GM23338 (cell line): ENCODE measurements around the gene YES1. TPM values are rescaled to one million over a fixed set of nuclear protein-coding genes. Genes with fewer than 3 reads are reported as not detected.

Experiments used
- ATAC-seq: fragments of 200-7000 bp; cut with Tn5 transposase; 3 replicates; pipeline ENCODE4 v1.9.1; 2020
- DNase-seq: peaks from one replicate; pipeline ENCODE4 v3.0.0-alpha.2; 2015; ENCODE audit warnings: low spot score
- H2AFZ ChIP-seq: fragments of 200-600 bp; sonication (generic); 2 replicates; pipeline ENCODE4 v1.8.0; 2016; ENCODE audit warnings: antibody characterized with exemption, mild to moderate bottlenecking, moderate library complexity
- H3F3A ChIP-seq: fragments of 200-600 bp; sonication (generic); replicated peaks from 2 replicates; pipeline ENCODE4 v1.8.0; 2017; ENCODE audit warnings: antibody characterized with exemption, mixed run types, low read depth
- H3K27ac ChIP-seq: fragments of 200-600 bp; sonication (generic); 2 replicates; pipeline ENCODE4 v1.6.1; 2016; ENCODE audit warnings: low read depth
- H3K27me3 ChIP-seq: fragments of 200-600 bp; sonication (generic); 2 replicates; pipeline ENCODE4 v1.8.0; 2016; ENCODE audit warnings: mild to moderate bottlenecking, mixed run types, moderate library complexity; ENCODE audit not compliant: insufficient read depth
- H3K36me3 ChIP-seq: fragments of 200-600 bp; sonication (generic); 2 replicates; pipeline ENCODE4 v1.8.0; 2016; ENCODE audit warnings: mild to moderate bottlenecking; ENCODE audit not compliant: insufficient read depth
- H3K4me1 ChIP-seq: fragments of 200-600 bp; sonication (generic); 2 replicates; pipeline ENCODE4 v1.8.0; 2016; ENCODE audit warnings: mild to moderate bottlenecking, moderate library complexity; ENCODE audit not compliant: insufficient read depth
- H3K4me2 ChIP-seq: fragments of 200-600 bp; sonication (generic); 2 replicates; pipeline ENCODE4 v1.7.1; 2017; ENCODE audit warnings: mixed run types
- H3K4me3 ChIP-seq: fragments of 200-600 bp; sonication (generic); 2 replicates; pipeline ENCODE4 v1.6.1; 2016; ENCODE audit warnings: mixed run types
- H3K79me2 ChIP-seq: fragments of 200-600 bp; sonication (generic); replicated peaks from 2 replicates; pipeline ENCODE4 v1.8.0; 2017; ENCODE audit warnings: mild to moderate bottlenecking; ENCODE audit not compliant: insufficient read depth
- H3K9me2 ChIP-seq: fragments of 200-600 bp; sonication (generic); 2 replicates; pipeline ENCODE4 v1.8.0; 2017; ENCODE audit not compliant: insufficient read depth
- H4K20me1 ChIP-seq: fragments of 200-600 bp; sonication (generic); replicated peaks from 2 replicates; pipeline ENCODE4 v1.8.0; 2017; ENCODE audit warnings: mild to moderate bottlenecking; ENCODE audit not compliant: insufficient read depth
- H3K27ac Mint-ChIP-seq: 2 replicates; pipeline ENCODE4 v1.8.0; 2020; ENCODE audit warnings: inconsistent platforms, mild to moderate bottlenecking, moderate library complexity, mixed read lengths
- H3K27me3 Mint-ChIP-seq: 3 replicates; pipeline ENCODE4 v1.8.0; 2022; ENCODE audit warnings: low read depth, mild to moderate bottlenecking, moderate library complexity, mixed read lengths, inconsistent platforms; ENCODE audit not compliant: insufficient read depth, poor library complexity
- H3K36me3 Mint-ChIP-seq: 3 replicates; pipeline ENCODE4 v1.8.0; 2021; ENCODE audit warnings: low read depth, mild to moderate bottlenecking, inconsistent platforms, moderate library complexity, mixed read lengths
- H3K4me1 Mint-ChIP-seq: 3 replicates; pipeline ENCODE4 v1.8.0; 2020; ENCODE audit warnings: mild to moderate bottlenecking, inconsistent platforms, mixed read lengths
- H3K4me3 Mint-ChIP-seq: 3 replicates; pipeline ENCODE4 v1.8.0; 2021; ENCODE audit warnings: moderate library complexity, mild to moderate bottlenecking, inconsistent platforms, mixed read lengths
- H3K9me3 Mint-ChIP-seq: 3 replicates; pipeline ENCODE4 v1.8.0; 2020; ENCODE audit warnings: moderate library complexity, mild to moderate bottlenecking, inconsistent platforms, mixed read lengths
- EZH2 ChIP-seq: fragments of 200-600 bp; sonication (generic); IDR thresholded peaks from one replicate; pipeline ENCODE4 v1.8.0; 2017; ENCODE audit warnings: antibody characterized with exemption, mild to moderate bottlenecking, low read depth; ENCODE audit not compliant: unreplicated experiment
- EZH2phosphoT487 ChIP-seq: fragments of 200-600 bp; sonication (generic); IDR thresholded peaks from one replicate; pipeline ENCODE4 v1.8.1; 2018; ENCODE audit warnings: antibody characterized with exemption; ENCODE audit not compliant: unreplicated experiment
- NANOG ChIP-seq: IDR thresholded peaks from 2 replicates; pipeline ENCODE4 v1.6.1; 2016; ENCODE audit warnings: antibody characterized with exemption, borderline replicate concordance
- STAT1 ChIP-seq: IDR thresholded peaks from one replicate; pipeline ENCODE4 v1.6.1; 2016; ENCODE audit warnings: antibody characterized with exemption; ENCODE audit not compliant: unreplicated experiment
- ZNF114 ChIP-seq: fragments of 250-450 bp; sonication (Bioruptor Pico); IDR thresholded peaks from 2 replicates; pipeline ENCODE4 v1.5.0; 2020; ENCODE audit warnings: mild to moderate bottlenecking, moderate library complexity
- polyA plus RNA-seq: library from polyadenylated mRNA; unstranded; fragments of >200 nt; fragmentation: Nextera tagmentation; extraction: Ambion mirVana; gene quantifications from 2 replicates; pipeline ENCODE4 v1.2.1, GENCODE V29; 2016
- total RNA-seq: library from RNA; depleted of rRNA; stranded (reverse); fragments of >200 nt; shearing (Covaris generic); gene quantifications from 2 replicates; pipeline ENCODE4 v1.2.3, GENCODE V29; 2014
- TF ChIP-seq, protein P1 (sequence below): fragments of 250-450 bp; sonication (Bioruptor Pico); IDR thresholded peaks from 2 replicates; pipeline ENCODE4 v1.5.0; 2020; ENCODE audit warnings: mild to moderate bottlenecking, moderate library complexity
- TF ChIP-seq, protein P2 (sequence below), 2 experiments: fragments of 200-600 bp in 1 of 2; sonication (generic) in 1 of 2; conservative IDR thresholded peaks; 2 replicates each; pipeline versions ENCODE4 v1.5.1 to v1.6.1; 2016 to 2017; ENCODE audit warnings: antibody characterized with exemption in 2 of 2, low read depth in 2 of 2, mild to moderate bottlenecking in 2 of 2, moderate library complexity in 1 of 2

Gene YES1
- total and polyA plus RNA-seq, 2 experiments from 2014 or later = 25.4 to 327 TPM

DNA sequence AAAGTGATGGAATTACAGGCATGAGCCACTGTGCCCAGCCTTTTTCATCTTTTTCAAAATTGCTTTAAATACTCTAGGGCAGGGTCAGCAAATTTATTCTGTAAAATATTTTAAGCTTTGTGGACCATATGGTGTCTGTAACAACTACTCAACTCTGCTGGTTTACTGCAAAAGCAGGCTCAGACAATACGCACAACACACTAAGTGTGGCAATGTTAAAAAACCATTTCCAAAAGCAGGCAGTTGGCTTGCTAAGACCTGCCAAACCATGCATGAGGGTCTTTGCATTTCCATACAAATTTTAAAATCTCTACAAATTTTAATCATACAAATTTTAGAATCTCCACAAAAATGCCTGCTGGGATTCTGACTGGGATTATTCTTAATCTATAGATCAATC lies 44.1 kb downstream of the YES1 start:
- Histone ChIP-seq H3K27ac (no peak overlapping the region), H3K9me2 (no peaks in the 10 kb centered on the region), H4K20me1 (peaks cover 17% of the 10 kb centered on the region; the same call in 1 of the 2 replicates), H3K4me1 (no peaks in the 10 kb centered on the region), H3K27me3 (no peaks in the 10 kb centered on the region), H3K4me2 (no peak overlapping the region), H3F3A (no peaks in the 10 kb centered on the region), H2AFZ (no peak overlapping the region), H3K4me3 (no peak overlapping the region), H3K36me3 (no peaks in the 10 kb centered on the region), H3K79me2 (peaks cover 94% of the 10 kb centered on the region)
- no peaks in the 10 kb centered on the region for H3K27me3 Mint-ChIP-seq
- no peak for DNase-seq
- H3K36me3 Mint-ChIP-seq = peaks cover 3% of the 10 kb centered on the region; the same call in 1 of the 3 replicates
- H3K4me1 Mint-ChIP-seq = no peaks in the 10 kb centered on the region
- H3K27ac Mint-ChIP-seq = no peak overlapping the region
- no peak for ATAC-seq
- H3K9me3 Mint-ChIP-seq = no peaks in the 10 kb centered on the region; the same call in 2 of the 3 replicates
- no peak overlapping the region for H3K4me3 Mint-ChIP-seq
- TF ChIP-seq, protein P1, sequence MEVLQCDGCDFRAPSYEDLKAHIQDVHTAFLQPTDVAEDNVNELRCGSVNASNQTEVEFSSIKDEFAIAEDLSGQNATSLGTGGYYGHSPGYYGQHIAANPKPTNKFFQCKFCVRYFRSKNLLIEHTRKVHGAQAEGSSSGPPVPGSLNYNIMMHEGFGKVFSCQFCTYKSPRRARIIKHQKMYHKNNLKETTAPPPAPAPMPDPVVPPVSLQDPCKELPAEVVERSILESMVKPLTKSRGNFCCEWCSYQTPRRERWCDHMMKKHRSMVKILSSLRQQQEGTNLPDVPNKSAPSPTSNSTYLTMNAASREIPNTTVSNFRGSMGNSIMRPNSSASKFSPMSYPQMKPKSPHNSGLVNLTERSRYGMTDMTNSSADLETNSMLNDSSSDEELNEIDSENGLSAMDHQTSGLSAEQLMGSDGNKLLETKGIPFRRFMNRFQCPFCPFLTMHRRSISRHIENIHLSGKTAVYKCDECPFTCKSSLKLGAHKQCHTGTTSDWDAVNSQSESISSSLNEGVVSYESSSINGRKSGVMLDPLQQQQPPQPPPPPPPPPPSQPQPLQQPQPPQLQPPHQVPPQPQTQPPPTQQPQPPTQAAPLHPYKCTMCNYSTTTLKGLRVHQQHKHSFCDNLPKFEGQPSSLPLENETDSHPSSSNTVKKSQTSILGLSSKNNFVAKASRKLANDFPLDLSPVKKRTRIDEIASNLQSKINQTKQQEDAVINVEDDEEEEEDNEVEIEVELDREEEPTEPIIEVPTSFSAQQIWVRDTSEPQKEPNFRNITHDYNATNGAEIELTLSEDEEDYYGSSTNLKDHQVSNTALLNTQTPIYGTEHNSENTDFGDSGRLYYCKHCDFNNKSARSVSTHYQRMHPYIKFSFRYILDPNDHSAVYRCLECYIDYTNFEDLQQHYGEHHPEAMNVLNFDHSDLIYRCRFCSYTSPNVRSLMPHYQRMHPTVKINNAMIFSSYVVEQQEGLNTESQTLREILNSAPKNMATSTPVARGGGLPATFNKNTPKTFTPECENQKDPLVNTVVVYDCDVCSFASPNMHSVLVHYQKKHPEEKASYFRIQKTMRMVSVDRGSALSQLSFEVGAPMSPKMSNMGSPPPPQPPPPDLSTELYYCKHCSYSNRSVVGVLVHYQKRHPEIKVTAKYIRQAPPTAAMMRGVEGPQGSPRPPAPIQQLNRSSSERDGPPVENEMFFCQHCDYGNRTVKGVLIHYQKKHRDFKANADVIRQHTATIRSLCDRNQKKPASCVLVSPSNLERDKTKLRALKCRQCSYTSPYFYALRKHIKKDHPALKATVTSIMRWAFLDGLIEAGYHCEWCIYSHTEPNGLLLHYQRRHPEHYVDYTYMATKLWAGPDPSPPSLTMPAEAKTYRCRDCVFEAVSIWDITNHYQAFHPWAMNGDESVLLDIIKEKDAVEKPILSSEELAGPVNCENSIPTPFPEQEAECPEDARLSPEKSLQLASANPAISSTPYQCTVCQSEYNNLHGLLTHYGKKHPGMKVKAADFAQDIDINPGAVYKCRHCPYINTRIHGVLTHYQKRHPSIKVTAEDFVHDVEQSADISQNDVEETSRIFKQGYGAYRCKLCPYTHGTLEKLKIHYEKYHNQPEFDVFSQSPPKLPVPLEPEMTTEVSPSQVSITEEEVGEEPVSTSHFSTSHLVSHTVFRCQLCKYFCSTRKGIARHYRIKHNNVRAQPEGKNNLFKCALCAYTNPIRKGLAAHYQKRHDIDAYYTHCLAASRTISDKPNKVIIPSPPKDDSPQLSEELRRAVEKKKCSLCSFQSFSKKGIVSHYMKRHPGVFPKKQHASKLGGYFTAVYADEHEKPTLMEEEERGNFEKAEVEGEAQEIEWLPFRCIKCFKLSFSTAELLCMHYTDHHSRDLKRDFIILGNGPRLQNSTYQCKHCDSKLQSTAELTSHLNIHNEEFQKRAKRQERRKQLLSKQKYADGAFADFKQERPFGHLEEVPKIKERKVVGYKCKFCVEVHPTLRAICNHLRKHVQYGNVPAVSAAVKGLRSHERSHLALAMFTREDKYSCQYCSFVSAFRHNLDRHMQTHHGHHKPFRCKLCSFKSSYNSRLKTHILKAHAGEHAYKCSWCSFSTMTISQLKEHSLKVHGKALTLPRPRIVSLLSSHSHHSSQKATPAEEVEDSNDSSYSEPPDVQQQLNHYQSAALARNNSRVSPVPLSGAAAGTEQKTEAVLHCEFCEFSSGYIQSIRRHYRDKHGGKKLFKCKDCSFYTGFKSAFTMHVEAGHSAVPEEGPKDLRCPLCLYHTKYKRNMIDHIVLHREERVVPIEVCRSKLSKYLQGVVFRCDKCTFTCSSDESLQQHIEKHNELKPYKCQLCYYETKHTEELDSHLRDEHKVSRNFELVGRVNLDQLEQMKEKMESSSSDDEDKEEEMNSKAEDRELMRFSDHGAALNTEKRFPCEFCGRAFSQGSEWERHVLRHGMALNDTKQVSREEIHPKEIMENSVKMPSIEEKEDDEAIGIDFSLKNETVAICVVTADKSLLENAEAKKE (CRISPR knock-in tag) = no peak
- TF ChIP-seq EZH2phosphoT487 = no peak
- no peak for TF ChIP-seq ZNF114
- no peak for TF ChIP-seq EZH2
- no peak for TF ChIP-seq NANOG
- no peak for TF ChIP-seq STAT1
- TF ChIP-seq, protein P2, sequence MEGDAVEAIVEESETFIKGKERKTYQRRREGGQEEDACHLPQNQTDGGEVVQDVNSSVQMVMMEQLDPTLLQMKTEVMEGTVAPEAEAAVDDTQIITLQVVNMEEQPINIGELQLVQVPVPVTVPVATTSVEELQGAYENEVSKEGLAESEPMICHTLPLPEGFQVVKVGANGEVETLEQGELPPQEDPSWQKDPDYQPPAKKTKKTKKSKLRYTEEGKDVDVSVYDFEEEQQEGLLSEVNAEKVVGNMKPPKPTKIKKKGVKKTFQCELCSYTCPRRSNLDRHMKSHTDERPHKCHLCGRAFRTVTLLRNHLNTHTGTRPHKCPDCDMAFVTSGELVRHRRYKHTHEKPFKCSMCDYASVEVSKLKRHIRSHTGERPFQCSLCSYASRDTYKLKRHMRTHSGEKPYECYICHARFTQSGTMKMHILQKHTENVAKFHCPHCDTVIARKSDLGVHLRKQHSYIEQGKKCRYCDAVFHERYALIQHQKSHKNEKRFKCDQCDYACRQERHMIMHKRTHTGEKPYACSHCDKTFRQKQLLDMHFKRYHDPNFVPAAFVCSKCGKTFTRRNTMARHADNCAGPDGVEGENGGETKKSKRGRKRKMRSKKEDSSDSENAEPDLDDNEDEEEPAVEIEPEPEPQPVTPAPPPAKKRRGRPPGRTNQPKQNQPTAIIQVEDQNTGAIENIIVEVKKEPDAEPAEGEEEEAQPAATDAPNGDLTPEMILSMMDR (conservative IDR thresholded peaks at IDR 0.05; ENCODE audit: low read depth in 2 of 2) = no peak
